ENCODE measurements around the gene KHNYN.

Gene KHNYN

GRCh38 chr14:24401810-24402702, 27.7 kb upstream of the KHNYN start:
- no peak for DNase-seq

- DNase-seq: no peak
Observed at GRCh38 chr14:24403294-24403998, 26.3 kb upstream of the KHNYN start.

- no peak for DNase-seq
Observed at GRCh38 chr14:24404814-24405213, 24.9 kb upstream of the KHNYN start.

- DNase-seq: no peak
Observed at GRCh38 chr14:24406416-24406815, 23.3 kb upstream of the KHNYN start.

GRCh38 chr14:24407608-24408325, 22.0 kb upstream of the KHNYN start:
- no peak for DNase-seq

- DNase-seq: no peak
Observed at GRCh38 chr14:24408764-24409163, 21.0 kb upstream of the KHNYN start.

GRCh38 chr14:24409192-24409591, 20.6 kb upstream of the KHNYN start:
- DNase-seq: no peak

- no peak for DNase-seq
Observed at GRCh38 chr14:24409956-24410355, 19.8 kb upstream of the KHNYN start.

GRCh38 chr14:24411443-24412389, 18.0 kb upstream of the KHNYN start:
- peak; percentile 40 for DNase-seq

GRCh38 chr14:24414077-24414476, 15.7 kb upstream of the KHNYN start:
- no peak for DNase-seq

- DNase-seq: no peak
Observed at GRCh38 chr14:24414732-24415420, 14.9 kb upstream of the KHNYN start.

- no peak for DNase-seq
Observed at GRCh38 chr14:24415421-24416253, 14.1 kb upstream of the KHNYN start.

- no peak for DNase-seq
Observed at GRCh38 chr14:24416254-24416931, 13.4 kb upstream of the KHNYN start.

- DNase-seq: no peak
Observed at GRCh38 chr14:24416932-24417619, 12.7 kb upstream of the KHNYN start.

GRCh38 chr14:24417832-24418491, 11.8 kb upstream of the KHNYN start:
- DNase-seq: no peak

GRCh38 chr14:24418492-24418873, 11.3 kb upstream of the KHNYN start:
- no peak for DNase-seq

GRCh38 chr14:24422261-24422660, 7.5 kb upstream of the KHNYN start:
- no peak for DNase-seq

- no peak for DNase-seq
Observed at GRCh38 chr14:24422694-24423601, 6.8 kb upstream of the KHNYN start.
